Endothelial cell of umbilical vein (primary cell): ENCODE measurements around the gene CIRBP. TPM values are rescaled to one million over a fixed set of nuclear protein-coding genes. Genes with fewer than 3 reads are reported as not detected.

Experiments
- BruUV-seq: library from RNA; stranded (reverse); fragments of 400-500 nt; replicated peaks from 2 replicates; lab custom pipeline; 2021; lab: Mats Ljungman, UMichigan
- CTCF ChIA-PET: fragments of 300-600, 350-600 bp; sonication (Branson Sonifier 250); formaldehyde crosslinking; loops from one replicate; lab custom pipeline; 2021; ENCODE audit warnings: antibody characterized with exemption, inconsistent platforms; lab: Charles Lee
- POLR2A ChIA-PET: fragments of 300-600, 350-600 bp; sonication (Branson Sonifier 250); formaldehyde crosslinking; loops from one replicate; lab custom pipeline; 2021; ENCODE audit warnings: antibody characterized with exemption, inconsistent platforms; lab: Charles Lee
- DNase-seq: peaks from one replicate; pipeline ENCODE4 v3.0.0-alpha.2; 2011; ENCODE audit warnings: low read depth, low spot score
- FAIRE-seq: peaks from 2 replicates; lab custom pipeline; 2011; peaks lifted over from hg19 to GRCh38; lab: Jason Lieb, UNC
- H2AFZ ChIP-seq: 2 replicates; pipeline ENCODE4 v1.6.0; 2012; ENCODE audit warnings: low read depth, low read length, control low read depth, inconsistent platforms
- H3K27ac ChIP-seq: 2 replicates; pipeline ENCODE4 v1.5.1; 2011; ENCODE audit warnings: low read depth, mild to moderate bottlenecking, control low read depth, low read length, moderate library complexity; ENCODE audit not compliant: insufficient read depth
- H3K27me3 ChIP-seq, 2 experiments: 2 replicates each; pipeline versions ENCODE4 v1.6.0 to v1.6.1; 2011; ENCODE audit warnings: low read length in 2 of 2, mixed read lengths in 1 of 2; ENCODE audit not compliant: control insufficient read depth in 2 of 2, insufficient read depth in 2 of 2
- H3K36me3 ChIP-seq, 2 experiments: 2 replicates in 1 of 2; 3 replicates in 1 of 2; pipeline ENCODE4 v1.5.1; 2011; ENCODE audit warnings: low read length in 2 of 2, mild to moderate bottlenecking in 1 of 2, moderate library complexity in 1 of 2; ENCODE audit not compliant: control insufficient read depth in 2 of 2, insufficient read depth in 2 of 2; ENCODE audit errors: extremely low read depth in 1 of 2
- H3K4me1 ChIP-seq: 3 replicates; pipeline ENCODE4 v1.5.1; 2011; ENCODE audit warnings: mild to moderate bottlenecking, low read length; ENCODE audit not compliant: control insufficient read depth, insufficient read depth; ENCODE audit errors: extremely low read depth
- H3K4me2 ChIP-seq: 2 replicates; pipeline ENCODE4 v1.6.1; 2011; ENCODE audit warnings: low read length, control low read depth, mixed read lengths; ENCODE audit not compliant: insufficient read depth
- H3K4me3 ChIP-seq, 3 experiments: fragments of 200-600 bp in 1 of 3; sonication (generic), shearing (Covaris generic) in 1 of 3; replicated peaks in 1 of 3; 2 replicates each; pipeline ENCODE4 v1.5.1; 2011 to 2016; ENCODE audit warnings: control low read depth in 3 of 3, low read length in 3 of 3, mild to moderate bottlenecking in 2 of 3, inconsistent platforms in 1 of 3, low read depth in 1 of 3, moderate library complexity in 1 of 3; ENCODE audit not compliant: insufficient read depth in 1 of 3
- H3K79me2 ChIP-seq: 2 replicates; pipeline ENCODE4 v1.6.0; 2012; ENCODE audit warnings: low read length, inconsistent platforms; ENCODE audit not compliant: control insufficient read depth, insufficient read depth
- H3K9ac ChIP-seq: replicated peaks from 2 replicates; pipeline ENCODE3; 2011; ENCODE audit warnings: low read length, control low read depth; ENCODE audit not compliant: insufficient read depth; ENCODE audit errors: extremely low read depth
- H3K9me1 ChIP-seq: replicated peaks from 3 replicates; pipeline ENCODE4 v1.6.0; 2011; ENCODE audit warnings: mild to moderate bottlenecking, low read length; ENCODE audit not compliant: control insufficient read depth, insufficient read depth; ENCODE audit errors: extremely low read depth
- H3K9me3 ChIP-seq: replicated peaks from 2 replicates; pipeline ENCODE4 v1.5.1; 2012; ENCODE audit warnings: low read length, inconsistent platforms; ENCODE audit not compliant: control insufficient read depth, insufficient read depth
- H4K20me1 ChIP-seq: replicated peaks from 2 replicates; pipeline ENCODE3; 2011; ENCODE audit warnings: mild to moderate bottlenecking, low read length; ENCODE audit not compliant: control insufficient read depth, insufficient read depth; ENCODE audit errors: extremely low read depth
- CTCF ChIP-seq, 2 donors: IDR thresholded peaks; 1 replicate in 1 of 2; 2 replicates in 1 of 2; pipeline ENCODE4 v1.5.1; 2011; ENCODE audit warnings: low read length in 2 of 2, mild to moderate bottlenecking in 2 of 2, moderate library complexity in 2 of 2, control low read depth in 1 of 2, inconsistent platforms in 1 of 2, low read depth in 1 of 2; ENCODE audit not compliant: insufficient read depth in 1 of 2; ENCODE audit errors: extremely low read depth in 1 of 2
- EZH2 ChIP-seq: IDR thresholded peaks from 2 replicates; pipeline ENCODE4 v1.6.1; 2012; ENCODE audit warnings: borderline replicate concordance, low read depth, mild to moderate bottlenecking, moderate library complexity, low read length, inconsistent platforms; ENCODE audit not compliant: severe bottlenecking
- FOS ChIP-seq: IDR thresholded peaks from 2 replicates; pipeline ENCODE4 v1.6.1; 2011; ENCODE audit warnings: mild to moderate bottlenecking, low read length, moderate library complexity, borderline replicate concordance; ENCODE audit not compliant: insufficient read depth
- GATA2 ChIP-seq: IDR thresholded peaks from 2 replicates; pipeline ENCODE4 v1.7.0; 2011; ENCODE audit warnings: low read depth, mild to moderate bottlenecking, moderate library complexity, mixed read lengths, low read length; ENCODE audit not compliant: insufficient read length, insufficient read depth
- JUN ChIP-seq: IDR thresholded peaks from 2 replicates; pipeline ENCODE4 v1.6.1; 2011; ENCODE audit warnings: borderline replicate concordance, low read depth; ENCODE audit not compliant: insufficient read length, insufficient read depth
- MYC ChIP-seq: IDR thresholded peaks from one replicate; pipeline ENCODE4 v1.6.1; 2011; ENCODE audit warnings: mild to moderate bottlenecking, low read depth, low read length
- POLR2A ChIP-seq: IDR thresholded peaks from 2 replicates; pipeline ENCODE4 v1.6.1; 2012; ENCODE audit warnings: low read depth, mild to moderate bottlenecking, control low read depth, low read length
- POLR2AphosphoS5 ChIP-seq: IDR thresholded peaks from 2 replicates; pipeline ENCODE4 v1.6.1; 2012; ENCODE audit warnings: low read depth, mild to moderate bottlenecking, control low read depth, low read length, moderate library complexity; ENCODE audit not compliant: insufficient read depth
- dilution Hi-C: fragments of 300-500 bp; cut with MboI; formaldehyde crosslinking; loops from one replicate; pipeline ENCODE4 v1.15.0; 2019; ENCODE audit warnings: low sequenced_read_pairs; ENCODE audit not compliant: extremely low pct_ligation_motif_present
- intact Hi-C: fragments of 100-400 bp; cut with micrococcal nuclease; formaldehyde crosslinking; loops from one replicate; pipeline ENCODE4 v1.10.0; 2022
- polyA plus RNA-seq, 4 experiments: library from polyadenylated mRNA; depleted of rRNA in 3 of 4; stranded (reverse) in 3 of 4; unstranded in 1 of 4; fragments of >200 nt; gene quantifications; 2 replicates each; pipeline versions ENCODE4 v1.2.1 to v1.2.3, GENCODE V29; 2011 to 2012; ENCODE audit warnings: missing spikeins in 1 of 4
- total RNA-seq: library from RNA; stranded (reverse); gene quantifications from 2 replicates; pipeline ENCODE4 v1.2.3, GENCODE V29; 2021
- TF ChIP-seq, protein P1 (sequence below): IDR thresholded peaks from 2 replicates; pipeline ENCODE4 v1.6.1; 2011; ENCODE audit not compliant: insufficient read depth, insufficient read length

CIRBP gene
- total and polyA plus RNA-seq, 2 donors (not counting 3 experiments of a cell fraction or from before 2014, with no cell fraction given): 225 to 439 TPM

DNA sequence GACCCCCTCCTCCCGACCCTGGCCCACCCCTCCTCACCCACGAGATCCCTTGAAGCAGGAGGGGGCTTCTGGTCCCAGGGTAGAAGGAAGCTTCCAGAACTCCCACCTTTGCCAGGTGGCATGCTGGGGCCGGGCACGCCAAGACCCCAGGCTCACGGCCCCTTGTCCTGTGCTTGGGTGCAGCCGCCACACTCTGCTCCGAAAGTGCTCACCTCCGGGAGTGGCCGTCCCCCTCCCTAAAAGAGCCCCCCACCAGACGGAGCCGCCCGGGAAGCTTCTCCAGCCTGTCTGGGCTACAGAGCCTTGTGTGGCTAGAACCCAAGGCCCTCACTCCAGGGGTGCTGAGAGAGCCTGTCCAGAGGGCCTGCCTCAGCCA is 14.8 kb downstream of the CIRBP start:
- Histone ChIP-seq H3K9me1 (no peaks in the 10 kb centered on the region), H3K36me3 (peaks cover 0 to 5% of the 10 kb centered on the region in 2 experiments), H4K20me1 (no peaks in the 10 kb centered on the region), H3K9ac (no peak overlapping the region), H3K27ac (no peak overlapping the region), H3K27me3 (peaks cover 8 to 20% of the 10 kb centered on the region in 2 experiments), H2AFZ (no peak overlapping the region), H3K79me2 (no peaks in the 10 kb centered on the region), H3K4me3 (no peak overlapping the region), H3K4me1 (no peaks in the 10 kb centered on the region), H3K4me2 (no peak overlapping the region), H3K9me3 (no peaks in the 10 kb centered on the region)
- DNase-seq (no peak), FAIRE-seq (no peak)
- no TSS peak for BruUV-seq
- intact Hi-C loops: loop anchor here (5.0 kb wide), 1 partner anchor 228 kb away; the partner anchor contains the start of gene ADAMTSL5
- ChIA-PET CTCF (interaction anchor here (0.8 to 1.7 kb wide), 5 partner anchors 12 to 99 kb away, joined by 3 to 5 read pairs (median 3); no protein-coding TSS in a partner anchor), POLR2A (interaction anchor here (1.6 kb wide), 1 partner anchor 15 kb away, joined by 7 read pairs; the partner anchor contains the start of gene CIRBP)
- dilution Hi-C loops: no loop called here
- TF ChIP-seq FOS (no peak), EZH2 (no peak), JUN (no peak), GATA2 (no peak), POLR2AphosphoS5 (no peak), CTCF (IDR thresholded peaks at IDR 0.05; ENCODE audit: extremely low read depth in 1 of 2, insufficient read depth in 1 of 2, low read depth in 1 of 2, low read length in 2 of 2) (no peak), POLR2A (no peak), MYC (no peak)
- TF ChIP-seq, protein P1, sequence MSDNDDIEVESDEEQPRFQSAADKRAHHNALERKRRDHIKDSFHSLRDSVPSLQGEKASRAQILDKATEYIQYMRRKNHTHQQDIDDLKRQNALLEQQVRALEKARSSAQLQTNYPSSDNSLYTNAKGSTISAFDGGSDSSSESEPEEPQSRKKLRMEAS: no peak
